ENCODE measurements around the gene KDM3B. TPM values are rescaled to one million over a fixed set of nuclear protein-coding genes. Genes with fewer than 3 reads are reported as not detected.

KDM3B gene
- total and polyA plus RNA-seq, 2 of the 8 experiments (the other 6 are each of a cell fraction or from before 2014, with no cell fraction given): 27.1 to 78.1 TPM

DNA sequence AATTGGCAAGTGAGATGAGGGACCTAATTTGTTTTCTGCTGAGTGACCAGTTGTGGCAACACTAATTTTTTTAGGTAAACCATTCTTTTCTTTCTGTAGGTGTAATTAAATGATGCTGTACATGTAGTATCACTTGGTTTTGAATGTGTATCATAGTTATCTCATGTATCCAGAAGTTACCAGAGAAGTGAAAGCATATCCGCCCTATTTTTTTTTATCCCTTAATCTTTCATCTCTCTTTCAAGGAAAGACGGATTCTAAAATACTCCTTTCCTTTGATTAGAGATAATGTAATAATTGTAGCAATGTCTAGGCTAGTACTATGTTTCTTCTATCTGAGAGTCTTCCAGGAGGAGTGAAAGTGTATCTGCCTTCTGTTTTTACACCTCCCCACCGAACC lies 7.1 kb downstream of the KDM3B start (continued):
- no peak for TF ChIP-seq CHD7 (IDR thresholded peaks at IDR 0.05; ENCODE audit: insufficient replicate concordance, low read length)

All from H1 (cell line).